B cell (primary cell): ENCODE measurements around the gene GLB1L3. TPM values are rescaled to one million over a fixed set of nuclear protein-coding genes. Genes with fewer than 3 reads are reported as not detected.

ENCODE experiments used
- ATAC-seq: fragments of 200-7000 bp; cut with Tn5 transposase; one replicate; pipeline ENCODE4 v1.10.0; 2021; ENCODE audit warnings: low read depth, mild to moderate bottlenecking, moderate number of reproducible peaks, moderate library complexity
- CTCF ChIA-PET: fragments of 350-600 bp; sonication (Branson Sonifier 250); formaldehyde crosslinking; loops from one replicate; lab custom pipeline; 2021; ENCODE audit warnings: antibody characterized with exemption, inconsistent platforms; lab: Charles Lee
- POLR2A ChIA-PET: fragments of 350-600 bp; sonication (Branson Sonifier 250); formaldehyde crosslinking; loops from one replicate; lab custom pipeline; 2021; ENCODE audit warnings: antibody characterized with exemption; lab: Charles Lee
- DNase-seq: peaks from one replicate; pipeline ENCODE4 v3.0.0; 2013
- H2AFZ ChIP-seq: 2 replicates; pipeline ENCODE4 v1.6.1; 2012; ENCODE audit warnings: mild to moderate bottlenecking, low read depth, low read length; ENCODE audit not compliant: insufficient read depth, poor library complexity, severe bottlenecking
- H3K27ac ChIP-seq, 2 donors: 1 replicate in 1 of 2; 2 replicates in 1 of 2; pipeline ENCODE4 v1.5.1; 2012 to 2013; ENCODE audit warnings: low read length in 2 of 2, mild to moderate bottlenecking in 2 of 2, moderate library complexity in 1 of 2
- H3K27me3 ChIP-seq, 4 experiments: fragments of 200-600 bp in 1 of 4; sonication (generic) in 1 of 4; replicated peaks in 1 of 4; 1 replicate in 2 of 4; 2 replicates in 2 of 4; pipeline versions ENCODE4 v1.6.1 to v1.7.0; 2013 to 2016; ENCODE audit warnings: low read length in 3 of 4, mild to moderate bottlenecking in 2 of 4, mixed read lengths in 1 of 4, moderate library complexity in 1 of 4; ENCODE audit not compliant: insufficient read depth in 4 of 4, control insufficient read depth in 3 of 4; ENCODE audit errors: control extremely low read depth in 1 of 4
- H3K36me3 ChIP-seq, 2 experiments: replicated peaks in 1 of 2; 1 replicate in 1 of 2; 2 replicates in 1 of 2; pipeline versions ENCODE4 v1.6.1 to v1.7.1; 2013; ENCODE audit warnings: low read length in 1 of 2; ENCODE audit not compliant: insufficient read depth in 2 of 2, control insufficient read depth in 1 of 2; ENCODE audit errors: control extremely low read depth in 1 of 2, extremely low read depth in 1 of 2
- H3K4me1 ChIP-seq, 2 donors: fragments of 200-600 bp in 1 of 2; sonication (generic) in 1 of 2; 1 replicate in 1 of 2; 2 replicates in 1 of 2; pipeline versions ENCODE4 v1.5.1 to v1.6.1; 2013 to 2017; ENCODE audit warnings: low read length in 2 of 2; ENCODE audit not compliant: control insufficient read depth in 2 of 2, insufficient read depth in 2 of 2
- H3K4me2 ChIP-seq: replicated peaks from 2 replicates; pipeline ENCODE3; 2012; ENCODE audit warnings: mild to moderate bottlenecking, low read depth, low read length; ENCODE audit not compliant: poor library complexity, severe bottlenecking
- H3K4me3 ChIP-seq, 5 experiments: fragments of 200-600 bp in 1 of 5; sonication (generic) in 1 of 5; 1 replicate in 3 of 5; 2 replicates in 2 of 5; pipeline versions ENCODE4 v1.5.1 to v1.7.0; 2011 to 2016; ENCODE audit warnings: low read length in 4 of 5, mild to moderate bottlenecking in 4 of 5, low read depth in 2 of 5, control low read depth in 1 of 5, moderate library complexity in 1 of 5; ENCODE audit not compliant: insufficient read depth in 1 of 5; ENCODE audit errors: control extremely low read depth in 1 of 5, extremely low read depth in 1 of 5
- H3K79me2 ChIP-seq: fragments of 200-600 bp; sonication (generic); one replicate; pipeline ENCODE4 v1.6.0; 2016; ENCODE audit warnings: low read length; ENCODE audit not compliant: control insufficient read depth, insufficient read depth
- H3K9ac ChIP-seq: fragments of 200-600 bp; sonication (generic); 2 replicates; pipeline ENCODE4 v1.6.1; 2017; ENCODE audit warnings: mild to moderate bottlenecking, low read length, moderate library complexity
- H3K9me3 ChIP-seq, 3 donors: one replicate each; pipeline versions ENCODE4 v1.6.1 to v1.7.1; 2013; ENCODE audit warnings: low read length in 2 of 3; ENCODE audit not compliant: control insufficient read depth in 2 of 3, insufficient read depth in 1 of 3; ENCODE audit errors: control extremely low read depth in 1 of 3
- H4K20me1 ChIP-seq: 2 replicates; pipeline ENCODE4 v1.6.0; 2012; ENCODE audit warnings: mild to moderate bottlenecking, low read length; ENCODE audit not compliant: insufficient read depth, control insufficient read depth, poor library complexity, severe bottlenecking
- H3K27ac Mint-ChIP-seq: one replicate; pipeline ENCODE4 v1.8.0; 2021; ENCODE audit warnings: mixed read lengths
- H3K27me3 Mint-ChIP-seq: one replicate; pipeline ENCODE4 v1.8.0; 2021; ENCODE audit warnings: mixed read lengths
- H3K4me1 Mint-ChIP-seq: one replicate; pipeline ENCODE4 v1.8.0; 2021; ENCODE audit warnings: mixed read lengths
- H3K4me3 Mint-ChIP-seq: one replicate; pipeline ENCODE4 v1.8.0; 2021; ENCODE audit warnings: mixed read lengths
- H3K9me3 Mint-ChIP-seq: one replicate; pipeline ENCODE4 v1.8.0; 2022; ENCODE audit warnings: mixed read lengths; ENCODE audit not compliant: insufficient read depth
- EZH2 ChIP-seq: IDR thresholded peaks from 2 replicates; pipeline ENCODE4 v1.6.1; 2012; ENCODE audit warnings: borderline replicate concordance, low read depth, mild to moderate bottlenecking, moderate library complexity, low read length; ENCODE audit not compliant: insufficient read depth, poor library complexity, severe bottlenecking
- WGBS: methylation state at CpG from one replicate; pipeline ENCODE4 v1.1.5; 2013; ENCODE audit warnings: missing lambda C conversion rate; ENCODE audit not compliant: insufficient coverage; 5-methylcytosine and 5-hydroxymethylcytosine counted together
- intact Hi-C: fragments of 100-400 bp; cut with micrococcal nuclease; formaldehyde crosslinking; loops from one replicate; pipeline ENCODE4 v1.10.0; 2022
- polyA plus RNA-seq: library from polyadenylated mRNA; depleted of rRNA; stranded (reverse); fragments of >200 nt; gene quantifications from 2 replicates; pipeline ENCODE4 v1.2.3, GENCODE V29; 2012
- total RNA-seq, 2 donors: library from RNA; stranded (reverse); fragments of 120-200 nt in 1 of 2; gene quantifications; 1 replicate in 1 of 2; 2 replicates in 1 of 2; pipeline versions ENCODE4 v1.2.3 to v1.2.4, GENCODE V29; 2013 to 2022
- TF ChIP-seq, protein P1 (sequence below): fragments of 200-600 bp; IDR thresholded peaks from one replicate; pipeline ENCODE4 v1.8.0; 2022; ENCODE audit warnings: antibody characterized with exemption, mild to moderate bottlenecking

GLB1L3 gene
- total and polyA plus RNA-seq, 2 donors (not counting 1 experiment from before 2014, with no cell fraction given), result not detected

DNA sequence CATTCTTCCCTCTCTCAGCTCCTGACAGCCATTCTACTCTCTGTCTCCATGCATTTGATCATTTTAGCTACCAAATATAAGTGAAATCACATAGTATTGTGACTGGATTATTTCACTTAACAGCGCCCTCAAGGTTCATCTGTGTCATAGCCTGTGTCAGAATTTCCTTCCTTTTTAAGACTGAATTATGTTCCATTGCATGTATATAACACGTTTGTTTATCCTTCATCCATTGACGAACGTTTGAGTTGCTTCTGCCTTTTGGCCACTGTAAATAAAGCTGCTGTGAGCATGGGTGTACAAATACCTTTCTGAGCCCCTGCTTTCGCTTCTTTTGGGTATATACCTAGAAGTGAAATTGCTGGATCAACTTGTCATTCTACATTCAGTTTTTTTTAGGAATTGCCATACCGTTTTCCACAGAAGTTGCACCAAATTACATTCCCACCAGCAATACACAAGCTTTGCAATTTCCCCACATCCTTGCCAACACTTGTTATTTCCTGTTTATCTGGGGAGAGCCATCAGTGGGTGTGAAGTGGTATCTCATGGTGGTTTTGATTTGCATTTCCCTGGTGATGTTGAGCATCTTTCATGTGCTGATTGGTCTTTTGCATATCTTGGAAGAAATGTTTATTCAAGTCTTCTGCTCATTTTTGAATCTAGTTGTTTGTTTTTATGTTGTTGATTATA, 73.1 kb downstream of the GLB1L3 start:
- ChIA-PET CTCF (no interaction called here), POLR2A (no interaction called here)
- Histone ChIP-seq H2AFZ (no peak overlapping the region), H3K27ac (no peak overlapping the region), H3K4me1 (no peaks in the 10 kb centered on the region), H3K4me3 (no peak overlapping the region), H3K4me2 (no peak overlapping the region), H3K36me3 (no peaks in the 10 kb centered on the region), H4K20me1 (no peaks in the 10 kb centered on the region), H3K79me2 (no peaks in the 10 kb centered on the region), H3K27me3 (no peaks in the 10 kb centered on the region), H3K9me3 (peaks cover 0 to 3% (median 0%) of the 10 kb centered on the region in 3 donors), H3K9ac (no peak overlapping the region)
- Mint-ChIP-seq H3K4me3 (no peak overlapping the region), H3K9me3 (peaks cover 3% of the 10 kb centered on the region), H3K27ac (no peak overlapping the region), H3K27me3 (peaks cover 11% of the 10 kb centered on the region), H3K4me1 (peaks cover 4% of the 10 kb centered on the region)
- ATAC-seq (no peak), DNase-seq (no peak)
- no peak for TF ChIP-seq EZH2
- TF ChIP-seq, protein P1, sequence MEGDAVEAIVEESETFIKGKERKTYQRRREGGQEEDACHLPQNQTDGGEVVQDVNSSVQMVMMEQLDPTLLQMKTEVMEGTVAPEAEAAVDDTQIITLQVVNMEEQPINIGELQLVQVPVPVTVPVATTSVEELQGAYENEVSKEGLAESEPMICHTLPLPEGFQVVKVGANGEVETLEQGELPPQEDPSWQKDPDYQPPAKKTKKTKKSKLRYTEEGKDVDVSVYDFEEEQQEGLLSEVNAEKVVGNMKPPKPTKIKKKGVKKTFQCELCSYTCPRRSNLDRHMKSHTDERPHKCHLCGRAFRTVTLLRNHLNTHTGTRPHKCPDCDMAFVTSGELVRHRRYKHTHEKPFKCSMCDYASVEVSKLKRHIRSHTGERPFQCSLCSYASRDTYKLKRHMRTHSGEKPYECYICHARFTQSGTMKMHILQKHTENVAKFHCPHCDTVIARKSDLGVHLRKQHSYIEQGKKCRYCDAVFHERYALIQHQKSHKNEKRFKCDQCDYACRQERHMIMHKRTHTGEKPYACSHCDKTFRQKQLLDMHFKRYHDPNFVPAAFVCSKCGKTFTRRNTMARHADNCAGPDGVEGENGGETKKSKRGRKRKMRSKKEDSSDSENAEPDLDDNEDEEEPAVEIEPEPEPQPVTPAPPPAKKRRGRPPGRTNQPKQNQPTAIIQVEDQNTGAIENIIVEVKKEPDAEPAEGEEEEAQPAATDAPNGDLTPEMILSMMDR, result no peak
- intact Hi-C loops, result no loop called here
- no CpG with 5 or more reads among the region's 6 CpGs for WGBS

GRCh38 chr11:134349802-134350355, 73.7 kb downstream of the GLB1L3 start:
- CTCF ChIA-PET, result no interaction called here
- TF ChIP-seq, protein P1, result no peak
- TF ChIP-seq EZH2, result no peak
- Histone ChIP-seq H4K20me1 (no peaks in the 10 kb centered on the region), H3K4me2 (no peak overlapping the region), H3K27ac (no peak overlapping the region), H3K36me3 (no peaks in the 10 kb centered on the region), H3K4me1 (no peaks in the 10 kb centered on the region), H3K9me3 (peaks cover 0 to 3% (median 0%) of the 10 kb centered on the region in 3 donors), H3K79me2 (no peaks in the 10 kb centered on the region), H3K9ac (no peak overlapping the region), H3K27me3 (no peaks in the 10 kb centered on the region), H2AFZ (no peak overlapping the region), H3K4me3 (no peak overlapping the region)
- ATAC-seq (no peak), DNase-seq (no peak)
- intact Hi-C loops, result no loop called here
- no peak overlapping the region for H3K4me3 Mint-ChIP-seq
- POLR2A ChIA-PET, result no interaction called here
- H3K27me3 Mint-ChIP-seq, result peaks cover 11% of the 10 kb centered on the region
- 92% methylated on average over 9 of the region's 10 CpGs for WGBS
- peaks cover 4% of the 10 kb centered on the region for H3K4me1 Mint-ChIP-seq
- H3K9me3 Mint-ChIP-seq, result peaks cover 3% of the 10 kb centered on the region
- no peak overlapping the region for H3K27ac Mint-ChIP-seq
